Left colon (tissue), 2 donors: ENCODE measurements around the gene POFUT1. TPM values are rescaled to one million over a fixed set of nuclear protein-coding genes. Genes with fewer than 3 reads are reported as not detected.
"Not testable (repeated sequence)": the region's sequence is repeated elsewhere in the genome, so short reads cannot be mapped to it uniquely, and the experiment has no call there.

Experiments
- ATAC-seq: fragments of 200-7000 bp; cut with Tn5 transposase; one replicate; pipeline ENCODE4 v1.9.1; 2020; ENCODE audit warnings: mild to moderate bottlenecking, moderate library complexity
- DNase-seq, 2 donors: peaks; one replicate each; pipeline ENCODE4 v3.0.0-alpha.2; 2020
- intact Hi-C, 2 donors: fragments of 100-400 bp; cut with DNase I in 1 of 2; cut with micrococcal nuclease in 1 of 2; formaldehyde crosslinking; loops; one replicate each; pipeline versions ENCODE4 v1.11.2 to v1.14.0; 2022; cut with DNase I, micrococcal nuclease
- total RNA-seq, 2 donors: library from RNA; stranded (reverse); fragmentation: NEBNext Ultra II Directional; extraction: Animal tissue kit (Norgen Biotek cat#: 25700); gene quantifications; one replicate each; pipeline ENCODE4 v1.2.1, GENCODE V29; 2021
- donor health status: DM: no; HTN: no; CAD: no.
- donor health status: DM: yes; HTN: yes; CAD: no.

POFUT1 gene
- total RNA-seq, 2 donors from 2014 or later: 36.6 to 63.2 TPM

DNA sequence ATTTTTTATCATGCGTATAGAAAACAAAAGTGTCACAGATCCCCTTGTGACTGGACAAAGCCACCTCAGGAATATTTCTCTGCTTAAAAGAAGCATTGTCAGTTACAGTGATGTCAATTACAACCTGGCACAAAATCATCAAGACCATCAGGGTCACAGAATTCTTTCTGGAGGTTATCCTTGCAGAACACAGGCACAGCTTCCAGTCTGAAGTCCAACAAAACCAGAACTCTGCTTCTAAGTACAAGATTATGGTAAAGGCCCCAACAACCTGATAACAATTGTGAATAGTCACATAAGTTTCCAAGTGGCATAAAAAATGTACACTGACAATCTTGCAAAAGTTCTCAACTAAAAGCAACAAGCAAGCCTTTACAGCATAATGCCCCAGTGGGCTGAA is 21.2 kb upstream of the POFUT1 start:
- DNase-seq (no peak), ATAC-seq (no peak)
- intact Hi-C loops: no loop called here

DNA sequence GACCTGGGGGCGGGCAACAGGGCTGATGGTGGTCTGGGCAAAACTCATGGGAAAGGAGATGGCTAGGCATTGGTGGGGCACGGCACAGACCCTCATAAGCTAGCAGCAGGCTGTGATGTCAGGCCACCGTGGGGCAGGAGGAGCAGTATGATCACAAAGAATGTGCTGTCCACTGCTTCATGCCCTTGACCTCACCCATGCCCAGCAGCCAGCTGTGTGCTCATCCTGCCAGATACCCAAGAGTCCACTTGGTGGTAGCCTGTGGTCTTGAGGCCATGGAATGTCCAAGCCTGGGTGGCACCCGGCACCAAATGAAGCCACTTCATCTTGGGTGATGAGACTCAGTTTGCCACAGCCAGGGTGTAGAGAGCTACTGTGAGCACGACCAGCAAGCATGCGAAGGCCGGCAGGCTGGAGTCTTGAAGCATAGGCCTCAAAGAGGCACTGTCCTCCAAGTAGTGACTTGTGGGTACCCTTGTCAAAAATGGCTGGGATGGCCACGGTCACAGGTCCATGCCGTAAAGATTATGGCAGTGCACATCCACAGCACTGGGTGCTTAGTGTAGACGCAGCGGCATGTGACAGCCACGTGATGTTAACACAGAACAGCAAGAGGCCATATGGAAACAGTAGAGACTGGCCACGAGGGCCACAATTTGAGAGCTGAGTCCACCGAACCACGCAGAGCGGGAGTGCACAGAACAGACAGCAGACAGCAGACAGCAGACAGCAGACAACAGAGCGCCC is 19.1 kb upstream of the POFUT1 start:
- DNase-seq (no peak), ATAC-seq (no peak)
- intact Hi-C loops: no loop called here

DNA sequence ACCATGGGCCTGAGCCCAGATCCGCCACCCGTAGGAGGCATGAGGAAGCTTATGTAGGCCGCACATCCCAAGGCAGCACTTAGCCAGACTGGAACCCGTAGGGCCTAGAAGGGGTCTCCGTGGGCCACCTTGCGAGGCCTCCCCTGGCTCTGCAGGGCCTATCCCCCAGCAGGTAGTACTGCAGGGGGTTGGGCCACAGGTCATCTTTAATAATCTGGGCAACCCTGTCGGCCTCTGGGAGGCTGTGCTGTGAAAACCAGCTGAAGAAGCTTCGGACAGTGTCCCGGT is 18.6 kb upstream of the POFUT1 start:
- DNase-seq: no peak
- ATAC-seq: no peak
- intact Hi-C loops: no loop called here

DNA sequence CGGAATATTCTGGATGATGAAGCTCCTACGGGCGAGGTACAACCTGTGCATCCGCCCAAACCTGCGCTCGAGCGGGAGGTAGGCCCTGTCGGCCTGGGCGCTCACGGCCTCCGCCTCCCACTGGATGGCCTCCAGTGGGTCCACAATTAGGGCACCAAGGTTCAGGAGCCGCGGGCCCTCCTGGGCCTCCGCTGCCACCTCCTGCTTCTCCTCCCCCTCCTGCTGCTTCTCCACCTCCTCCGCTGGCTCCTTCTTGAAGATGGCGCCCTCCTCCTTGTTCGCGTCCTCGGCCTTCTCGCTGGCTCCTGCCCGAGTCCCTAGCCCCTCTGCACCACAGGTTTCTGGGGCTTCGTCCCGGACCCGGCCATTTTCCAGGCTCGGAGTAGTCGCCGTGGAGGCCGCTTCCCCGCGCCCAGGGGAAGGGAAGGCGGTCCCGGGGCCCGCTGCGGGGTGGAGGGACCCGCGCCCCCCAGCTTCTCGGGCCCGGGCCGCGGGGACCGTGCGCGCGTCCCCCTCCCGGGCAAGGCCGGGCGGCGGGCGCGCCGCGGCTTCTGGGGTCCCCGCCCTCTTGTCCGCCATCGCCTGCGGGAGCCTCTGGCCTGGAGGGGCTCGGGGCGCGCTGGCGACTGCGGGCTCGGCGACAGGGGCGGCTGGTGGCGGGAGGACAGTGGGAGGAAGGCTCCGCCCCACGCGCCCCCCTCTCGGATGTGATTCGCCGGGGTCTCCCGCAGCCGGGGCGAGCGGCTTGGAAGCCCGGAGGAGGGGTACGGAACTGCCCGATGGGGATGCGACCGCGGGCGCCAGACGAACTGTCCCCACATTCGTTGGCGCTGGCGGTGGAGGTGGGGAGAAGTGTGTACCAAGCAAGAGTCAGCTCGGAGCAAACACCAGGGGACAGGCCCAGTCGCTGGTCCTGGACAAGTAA is 17.7 kb upstream of the POFUT1 start:
- DNase-seq: peak; percentile 42 to 51
- ATAC-seq: peak; percentile 63
- intact Hi-C loops: no loop called here

DNA sequence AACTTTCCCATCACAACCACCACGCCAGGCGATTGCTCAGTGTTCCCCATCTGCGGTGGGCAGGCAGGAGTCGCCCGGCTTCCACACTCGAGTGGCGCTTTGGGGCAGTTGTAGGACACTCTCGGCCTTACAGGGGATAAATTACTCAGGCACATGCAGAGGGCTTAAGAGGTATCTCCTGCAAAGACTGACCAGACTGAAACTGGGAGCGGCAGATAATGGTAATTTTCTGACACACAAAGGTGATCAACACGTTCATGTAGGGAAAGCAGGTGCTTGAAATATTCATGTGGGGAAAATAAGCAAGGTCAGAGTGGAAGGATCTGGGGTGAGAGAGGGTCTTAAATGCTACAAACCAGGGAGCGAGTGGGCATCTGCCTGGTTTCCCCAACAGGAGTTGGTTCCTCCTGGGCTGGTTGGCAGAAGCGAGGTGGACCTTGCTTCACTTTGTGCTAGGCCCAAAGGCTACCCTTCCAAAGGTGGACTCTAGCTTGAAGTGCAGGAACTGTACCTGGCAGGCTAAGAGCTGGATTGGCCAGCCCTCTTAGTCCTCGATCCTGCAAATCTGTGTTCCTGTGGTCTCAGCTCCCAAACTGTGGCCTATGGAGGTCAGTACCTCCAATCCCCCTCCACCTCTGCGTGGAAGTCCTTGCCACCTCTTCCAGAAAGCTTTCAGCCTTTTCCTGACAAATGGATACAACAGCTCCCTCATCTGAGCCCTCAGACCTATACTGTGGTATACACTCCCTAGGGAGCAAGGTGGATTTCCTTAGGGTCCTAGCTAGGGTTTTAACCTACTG is 16.9 kb upstream of the POFUT1 start:
- ATAC-seq (peak; percentile 12), DNase-seq (peak in 1 of 2 donors; percentile 22)
- intact Hi-C loops: no loop called here

DNA sequence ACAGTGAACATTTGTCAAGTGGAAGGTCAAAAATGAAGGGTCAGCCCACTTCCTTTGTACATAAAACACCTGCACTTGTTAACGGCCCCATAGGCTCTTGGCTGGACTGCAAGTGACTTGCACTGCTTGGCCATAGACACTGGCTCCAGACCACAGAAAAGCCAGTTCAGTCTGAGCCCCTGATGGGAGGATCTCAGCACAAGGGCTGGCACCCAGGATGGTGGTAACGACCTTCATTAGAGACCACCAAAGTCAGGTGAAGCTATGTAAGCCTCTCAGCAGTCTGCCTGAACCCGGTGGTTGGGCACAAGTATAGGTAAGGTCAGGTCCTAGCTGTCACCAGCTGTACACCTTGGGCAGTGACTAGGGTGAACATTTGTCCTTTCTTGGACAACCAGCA is 16.3 kb upstream of the POFUT1 start:
- ATAC-seq (no peak), DNase-seq (peak in 1 of 2 donors; percentile 21)
- intact Hi-C loops: no loop called here

DNA sequence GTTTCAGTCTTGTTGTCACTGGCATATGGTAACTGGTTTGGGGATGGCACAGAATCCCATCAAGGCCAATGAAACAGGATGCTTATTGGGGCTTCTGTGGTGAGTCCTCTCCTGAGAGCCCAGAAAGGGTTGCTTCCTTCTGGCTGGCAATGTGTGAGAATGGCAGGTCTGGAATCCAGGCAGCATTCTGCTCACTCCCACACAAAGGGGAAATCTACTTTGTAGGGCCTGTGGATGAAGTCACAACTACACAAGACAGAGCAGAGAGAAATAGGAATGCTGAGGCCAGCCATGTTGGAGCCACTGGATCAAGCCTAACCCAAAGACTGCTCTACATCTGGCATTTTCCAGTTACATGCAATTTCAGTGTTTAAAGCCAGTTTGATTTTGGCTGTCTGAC is 15.8 kb upstream of the POFUT1 start:
- DNase-seq: peak in 1 of 2 donors; percentile 4

DNA sequence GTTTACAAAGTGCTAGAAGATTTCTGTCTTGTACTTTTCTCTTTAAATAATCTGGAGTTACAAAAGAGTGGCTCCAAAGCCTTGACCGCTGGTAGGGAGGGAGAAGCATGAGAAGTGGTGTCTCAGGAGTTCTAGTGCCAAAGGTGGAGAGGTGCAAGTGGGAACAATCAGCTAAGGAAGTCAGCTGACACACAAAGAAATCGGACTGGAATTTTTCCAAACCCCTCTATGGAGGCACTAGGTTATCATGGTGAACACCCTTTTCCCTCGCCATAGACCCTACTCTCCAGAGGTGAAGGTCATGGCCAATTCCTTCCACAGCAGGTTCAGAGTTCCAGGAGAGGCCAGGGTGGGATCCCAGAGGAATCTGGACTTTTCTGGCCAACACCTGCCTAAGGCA is 15.0 kb upstream of the POFUT1 start:
- intact Hi-C loops: no loop called here
- ATAC-seq: no peak
- DNase-seq: no peak

More for the DNA sequence above, 15.8 kb upstream of the POFUT1 start:
- no peak for ATAC-seq
- intact Hi-C loops: no loop called here

DNA sequence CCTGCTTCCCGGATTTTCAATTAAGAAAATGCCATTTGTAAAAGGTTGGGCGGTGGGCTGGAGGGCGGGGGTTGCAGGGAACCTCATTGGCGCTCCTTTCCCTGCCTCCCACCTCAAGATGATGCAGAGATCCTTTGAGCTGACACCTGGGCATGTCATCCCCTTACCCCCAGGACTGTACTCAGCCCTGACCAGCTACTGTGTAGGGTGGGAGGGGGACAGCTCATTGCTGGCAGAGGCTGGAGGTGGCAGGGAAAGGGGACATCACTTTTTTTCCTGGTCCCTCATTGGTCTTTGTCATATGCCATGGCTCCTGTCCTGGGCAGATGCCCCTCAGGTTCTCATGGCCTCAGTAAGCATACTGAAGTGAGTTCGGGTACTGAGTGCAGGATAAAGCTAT is 14.3 kb upstream of the POFUT1 start:
- DNase-seq, ATAC-seq, intact Hi-C loops: not testable (repeated sequence)

DNA sequence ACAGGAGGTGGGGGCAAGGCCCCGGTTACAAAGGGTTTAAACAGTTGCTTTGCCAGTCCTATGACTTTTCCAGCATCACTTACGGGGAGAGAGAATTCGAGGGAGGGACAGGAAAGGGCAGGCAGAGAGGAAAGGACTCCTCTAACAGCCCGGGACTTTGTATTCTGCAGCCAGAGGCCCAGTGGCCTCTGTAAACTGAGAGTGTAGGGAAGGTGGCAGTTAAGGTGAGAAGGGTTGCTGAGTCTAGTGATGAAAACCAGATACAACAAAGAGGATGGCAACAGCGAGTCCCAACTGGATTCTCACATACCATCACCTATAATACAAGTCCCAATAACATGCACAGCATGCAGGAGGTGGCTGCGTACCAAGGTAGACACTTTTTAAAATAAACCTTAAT is 13.7 kb upstream of the POFUT1 start:
- ATAC-seq: no peak
- intact Hi-C loops: no loop called here
- peak in 1 of 2 donors; percentile 8 for DNase-seq

DNA sequence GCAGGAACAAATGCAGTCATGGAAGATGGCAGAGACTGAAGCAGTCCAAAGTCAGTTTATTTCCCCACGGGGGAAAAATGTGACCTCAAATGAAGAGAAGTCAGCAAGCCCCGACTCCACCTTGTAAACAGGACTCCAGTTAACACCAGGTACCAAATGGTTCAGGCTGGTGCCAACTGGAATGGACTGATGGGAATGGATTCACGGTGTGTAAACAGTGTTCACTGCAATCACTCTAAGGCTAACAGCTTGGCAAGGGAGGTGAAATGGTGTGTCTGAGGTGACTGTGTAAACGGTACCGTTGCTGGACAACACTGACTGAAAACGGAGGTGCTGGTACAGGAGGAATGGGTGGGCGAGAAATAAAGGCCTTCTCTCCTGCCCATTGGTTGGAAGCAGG is 12.1 kb upstream of the POFUT1 start:
- ATAC-seq: no peak
- intact Hi-C loops: no loop called here
- no peak for DNase-seq

DNA sequence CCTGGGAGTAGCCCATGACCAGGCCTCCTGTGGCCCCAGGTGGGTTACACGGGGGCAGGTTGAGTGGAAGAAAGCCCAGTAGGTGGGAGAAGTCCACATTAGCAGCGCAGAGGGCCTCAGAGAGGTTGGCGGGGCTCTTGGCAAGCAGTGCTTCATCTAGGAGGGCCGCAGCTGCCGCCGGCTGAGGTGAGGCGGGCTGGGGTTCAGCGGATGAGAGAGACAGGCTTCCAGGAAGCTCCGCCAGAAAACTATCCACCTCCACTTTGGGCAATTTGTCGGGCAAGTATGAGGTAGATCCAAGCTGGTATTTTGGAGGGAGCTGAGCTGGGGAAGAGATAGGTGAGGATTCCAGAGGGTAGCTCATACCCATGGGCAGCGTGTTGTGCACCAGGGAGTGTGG is 11.1 kb upstream of the POFUT1 start:
- intact Hi-C loops, DNase-seq, ATAC-seq: not testable (repeated sequence)

DNA sequence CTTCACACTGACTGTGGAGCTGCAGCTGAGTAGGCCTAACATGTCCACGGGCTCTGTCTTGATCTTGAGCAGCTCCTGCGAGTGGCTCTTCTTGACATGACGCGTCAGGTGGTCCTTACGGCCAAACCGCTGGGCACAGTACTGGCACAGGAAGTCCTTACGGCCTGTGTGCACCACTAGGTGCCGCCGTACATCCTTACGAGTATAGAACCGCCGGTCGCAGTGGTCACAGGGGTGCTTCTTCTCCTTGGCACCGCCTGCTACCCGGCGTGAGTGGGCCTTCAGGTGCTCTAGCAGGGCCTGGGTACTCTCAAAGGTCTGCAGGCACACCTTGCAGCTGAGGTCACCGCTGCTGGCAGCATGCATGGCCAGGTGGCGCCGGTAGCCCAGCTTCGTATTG is 10.5 kb upstream of the POFUT1 start:
- ATAC-seq: peak; percentile 15
- intact Hi-C loops, DNase-seq: not testable (repeated sequence)

DNA sequence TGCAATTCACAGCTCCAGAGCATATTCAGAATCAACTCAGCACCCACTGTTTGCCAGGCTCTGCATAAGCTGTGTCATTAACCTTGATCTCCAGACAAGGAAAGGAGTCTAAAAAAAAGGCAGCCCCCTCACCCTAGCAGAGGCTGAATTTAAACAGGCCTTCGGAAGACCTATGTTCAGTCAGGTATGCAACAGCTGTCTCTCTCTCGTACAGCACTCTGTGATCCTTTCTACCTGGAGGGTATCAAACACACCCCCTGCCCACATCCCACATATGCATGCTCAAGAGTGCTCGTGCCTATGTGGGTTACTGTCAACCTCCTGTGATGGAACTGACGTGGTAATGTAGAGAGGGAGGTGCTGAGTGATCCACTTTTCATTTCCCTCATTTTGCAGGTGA is 8.7 kb upstream of the POFUT1 start:
- ATAC-seq (no peak), DNase-seq (no peak)
- intact Hi-C loops: no loop called here

DNA sequence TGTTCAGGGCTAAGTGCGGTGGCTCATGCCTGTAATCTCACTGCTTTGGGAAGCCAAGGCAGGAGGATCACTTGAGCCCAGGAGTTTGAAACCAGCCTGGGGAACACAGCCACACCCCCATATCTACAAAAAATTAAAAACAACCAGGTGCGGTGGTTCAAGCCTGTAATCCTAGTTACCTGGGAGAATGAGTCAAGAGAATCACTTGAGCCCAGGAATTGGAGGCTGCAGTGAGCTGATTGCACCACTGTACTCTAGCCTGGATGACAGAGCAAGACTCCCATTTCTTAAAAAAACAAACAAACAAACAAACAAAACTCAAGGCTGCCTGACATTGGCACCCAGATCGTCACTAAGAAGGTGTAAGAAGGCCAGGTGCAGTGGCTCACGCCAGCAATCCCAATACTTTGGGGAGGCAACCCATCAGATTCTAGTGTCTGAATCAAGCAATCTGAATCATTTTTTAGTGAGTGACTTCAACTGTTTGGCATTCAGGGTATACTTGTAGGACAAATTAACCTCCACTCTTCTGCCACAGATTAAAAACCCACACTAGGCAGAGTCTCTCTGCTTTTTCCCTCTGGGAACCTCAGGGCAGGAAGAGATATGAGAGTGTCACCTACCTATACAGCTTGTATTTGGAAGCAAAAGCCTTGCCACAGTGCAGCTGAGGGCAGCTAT is 6.2 kb upstream of the POFUT1 start:
- DNase-seq (no peak), ATAC-seq (no peak)
- intact Hi-C loops: no loop called here

DNA sequence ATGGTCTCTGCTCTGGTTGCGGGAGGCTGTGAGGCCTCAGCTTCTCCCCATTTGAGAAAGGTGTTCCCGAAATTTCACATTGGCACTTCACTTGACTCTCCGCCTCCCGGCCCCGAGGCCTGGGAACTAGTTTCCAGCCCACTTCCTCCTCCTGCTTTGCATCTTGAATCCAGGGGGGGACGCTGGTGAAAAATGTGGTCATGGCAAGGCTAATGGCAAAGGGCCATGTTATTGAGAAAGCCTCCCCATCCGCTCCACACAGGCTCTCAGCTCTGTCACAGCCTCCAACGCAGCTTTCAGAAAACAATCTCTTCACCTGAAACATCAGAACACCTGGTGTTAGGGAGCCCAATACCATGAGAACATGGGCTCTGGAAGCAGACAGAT is 5.7 kb upstream of the POFUT1 start:
- DNase-seq (no peak), ATAC-seq (no peak)
- intact Hi-C loops: no loop called here

DNA sequence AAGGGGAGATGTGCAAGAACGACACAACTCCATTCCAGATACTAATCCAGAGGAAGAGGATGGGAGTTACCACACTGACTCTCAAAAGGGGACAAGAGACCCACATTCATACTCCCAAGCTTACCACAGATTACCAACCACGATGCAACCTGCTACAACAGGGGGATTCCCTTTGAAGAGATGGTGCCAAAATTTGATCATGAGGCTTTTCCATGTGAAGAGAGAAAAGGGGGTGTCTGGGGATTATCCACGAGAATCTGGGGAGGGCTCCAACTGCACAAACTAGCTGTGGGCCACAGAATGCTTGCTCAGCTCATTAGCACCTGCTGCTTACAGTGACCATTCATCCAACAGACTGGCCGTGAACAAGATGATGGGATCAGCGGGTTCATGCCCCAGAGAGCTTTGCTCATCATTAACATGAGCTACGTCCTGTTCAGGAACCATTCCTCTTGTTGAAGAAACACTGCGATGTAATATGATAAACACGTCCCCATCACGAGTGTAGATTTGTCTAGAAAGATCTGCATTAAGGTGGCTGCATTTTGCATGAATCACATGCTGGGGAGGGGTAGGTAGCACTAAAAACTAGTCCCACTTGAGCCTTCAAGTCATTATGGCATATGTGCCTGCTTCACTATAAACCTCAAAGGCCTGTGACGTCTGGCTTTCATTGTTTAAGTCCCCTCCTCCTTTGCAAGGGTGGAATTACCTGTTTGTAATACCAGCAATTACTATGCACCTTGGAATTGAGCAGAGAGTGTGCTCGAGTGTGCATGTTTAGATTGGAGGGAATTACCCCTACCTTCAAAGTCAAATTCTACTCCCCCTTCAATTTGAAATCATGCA is 4.1 kb upstream of the POFUT1 start:
- DNase-seq: no peak
- intact Hi-C loops: no loop called here
- ATAC-seq: peak; percentile 43
